ENCODE results near the gene HMG20A. TPM values are rescaled to one million over a fixed set of nuclear protein-coding genes. Genes with fewer than 3 reads are reported as not detected.
A peak's percentile ranks its signal among the peaks of the same experiment; 100 is the strongest.

Gene HMG20A
- polyA plus RNA-seq (ENCODE audit: insufficient read length in 12 of 12): 10 to 100 TPM in 11 of 12 donors, not detected in 1; 45.5 to 66.5 (median 55.8) TPM
- long read RNA-seq, donor 1, full-length matches to known transcripts: 36 of 36 reads
- long read RNA-seq, donor 1, partial matches to known transcripts: 0 of 36 reads
- long read RNA-seq, donor 1, other reads (novel, unspliced or antisense): 0 of 36 reads
- long read RNA-seq, donor 2, full-length matches to known transcripts: 27 of 27 reads
- long read RNA-seq, donor 2, partial matches to known transcripts: 0 of 27 reads
- long read RNA-seq, donor 2, other reads (novel, unspliced or antisense): 0 of 27 reads
- long read RNA-seq, donor 3, full-length matches to known transcripts: 13 of 13 reads
- long read RNA-seq, donor 3, partial matches to known transcripts: 0 of 13 reads
- long read RNA-seq, donor 3, other reads (novel, unspliced or antisense): 0 of 13 reads
- long read RNA-seq, donor 4, full-length matches to known transcripts: 14 of 14 reads
- long read RNA-seq, donor 4, partial matches to known transcripts: 0 of 14 reads
- long read RNA-seq, donor 4, other reads (novel, unspliced or antisense): 0 of 14 reads
- long read RNA-seq, donor 5, full-length matches to known transcripts: 36 of 36 reads
- long read RNA-seq, donor 5, partial matches to known transcripts: 0 of 36 reads
- long read RNA-seq, donor 5, other reads (novel, unspliced or antisense): 0 of 36 reads
- long read RNA-seq, donor 6, full-length matches to known transcripts: 22 of 22 reads
- long read RNA-seq, donor 6, partial matches to known transcripts: 0 of 22 reads
- long read RNA-seq, donor 6, other reads (novel, unspliced or antisense): 0 of 22 reads
- long read RNA-seq, donor 7, full-length matches to known transcripts: 12 of 12 reads
- long read RNA-seq, donor 7, partial matches to known transcripts: 0 of 12 reads
- long read RNA-seq, donor 7, other reads (novel, unspliced or antisense): 0 of 12 reads
- long read RNA-seq, donor 8, full-length matches to known transcripts: 47 of 47 reads
- long read RNA-seq, donor 8, partial matches to known transcripts: 0 of 47 reads
- long read RNA-seq, donor 8, other reads (novel, unspliced or antisense): 0 of 47 reads
- long read RNA-seq, donor 9, full-length matches to known transcripts: 19 of 19 reads
- long read RNA-seq, donor 9, partial matches to known transcripts: 0 of 19 reads
- long read RNA-seq, donor 9, other reads (novel, unspliced or antisense): 0 of 19 reads
- long read RNA-seq, donor 10, full-length matches to known transcripts: 23 of 23 reads
- long read RNA-seq, donor 10, partial matches to known transcripts: 0 of 23 reads
- long read RNA-seq, donor 10, other reads (novel, unspliced or antisense): 0 of 23 reads
- long read RNA-seq, donor 11, full-length matches to known transcripts: 34 of 34 reads
- long read RNA-seq, donor 11, partial matches to known transcripts: 0 of 34 reads
- long read RNA-seq, donor 11, other reads (novel, unspliced or antisense): 0 of 34 reads

- no peak for DNase-seq
Observed at GRCh38 chr15:77420610-77421369, at the start of gene HMG20A. HMG20A (plus strand) TSS chr15:77420888; CDS start chr15:77458408, 37,520 bp downstream.

GRCh38 chr15:77371850-77372563 is 48.7 kb upstream of the HMG20A start:
- no peak for DNase-seq

DNA sequence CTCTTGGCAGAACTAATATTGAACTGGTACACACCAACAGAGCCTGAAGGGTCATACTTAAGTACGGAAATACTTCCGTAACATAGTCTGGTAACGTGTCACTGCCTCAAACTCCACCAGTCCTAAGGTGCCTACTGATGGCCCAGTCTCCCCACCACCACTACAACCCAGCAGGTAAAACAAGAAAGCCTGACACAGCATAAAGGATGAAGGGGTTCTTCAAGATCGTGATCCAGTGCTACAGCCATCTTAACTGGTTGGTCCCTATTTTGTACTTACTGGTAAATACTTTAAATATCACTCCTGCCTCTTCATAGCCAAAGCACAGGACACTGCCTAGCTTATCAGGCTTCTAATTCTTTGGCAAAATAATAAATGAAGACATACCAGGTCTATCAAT is 47.2 kb upstream of the HMG20A start:
- no peak for DNase-seq

GRCh38 chr15:77375133-77375532 is 45.6 kb upstream of the HMG20A start:
- DNase-seq: no peak

- DNase-seq: no peak
Observed at GRCh38 chr15:77376770-77377169, 43.9 kb upstream of the HMG20A start.

GRCh38 chr15:77380033-77380432 is 40.7 kb upstream of the HMG20A start:
- DNase-seq: no peak

- DNase-seq: peak; percentile 1
Observed at GRCh38 chr15:77384086-77384485, 36.6 kb upstream of the HMG20A start.

GRCh38 chr15:77384589-77385359 is 35.9 kb upstream of the HMG20A start:
- DNase-seq: no peak

- DNase-seq: no peak
Observed at GRCh38 chr15:77386626-77387025, 34.1 kb upstream of the HMG20A start.

DNA sequence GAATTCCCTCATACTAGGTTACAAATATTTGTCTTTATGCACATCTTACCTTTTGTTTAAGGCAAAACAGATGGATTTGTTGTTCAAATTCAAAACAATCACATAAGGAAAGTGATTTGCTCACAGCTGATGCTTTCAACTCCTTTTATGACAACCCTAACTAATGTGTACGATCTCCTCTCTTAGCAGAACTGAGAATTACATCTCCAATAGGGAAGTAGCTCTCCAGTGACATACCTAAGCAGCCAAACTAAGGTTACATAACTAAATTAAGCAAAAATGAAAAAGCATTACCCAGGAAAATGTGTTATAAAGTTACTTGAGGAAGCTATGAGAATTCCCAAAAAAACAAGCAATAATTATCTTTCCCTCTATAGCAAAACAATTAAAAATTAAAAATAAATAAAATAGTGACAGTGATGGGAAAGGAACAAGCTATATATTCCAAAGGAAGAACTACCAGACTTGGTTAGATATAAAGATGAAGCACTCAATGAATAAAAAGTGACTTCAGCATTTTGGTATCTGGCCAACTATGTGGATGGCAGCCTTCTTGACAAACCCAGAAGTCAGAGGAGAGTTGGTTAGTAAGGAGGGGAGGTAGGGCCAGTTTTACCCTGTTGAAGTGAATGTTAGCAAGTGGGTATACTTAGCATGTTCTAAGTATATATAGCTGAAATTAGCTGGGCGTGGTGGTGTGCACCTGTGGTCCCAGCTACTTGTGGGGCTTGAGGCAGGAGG is 33.2 kb upstream of the HMG20A start:
- no peak for DNase-seq

DNA sequence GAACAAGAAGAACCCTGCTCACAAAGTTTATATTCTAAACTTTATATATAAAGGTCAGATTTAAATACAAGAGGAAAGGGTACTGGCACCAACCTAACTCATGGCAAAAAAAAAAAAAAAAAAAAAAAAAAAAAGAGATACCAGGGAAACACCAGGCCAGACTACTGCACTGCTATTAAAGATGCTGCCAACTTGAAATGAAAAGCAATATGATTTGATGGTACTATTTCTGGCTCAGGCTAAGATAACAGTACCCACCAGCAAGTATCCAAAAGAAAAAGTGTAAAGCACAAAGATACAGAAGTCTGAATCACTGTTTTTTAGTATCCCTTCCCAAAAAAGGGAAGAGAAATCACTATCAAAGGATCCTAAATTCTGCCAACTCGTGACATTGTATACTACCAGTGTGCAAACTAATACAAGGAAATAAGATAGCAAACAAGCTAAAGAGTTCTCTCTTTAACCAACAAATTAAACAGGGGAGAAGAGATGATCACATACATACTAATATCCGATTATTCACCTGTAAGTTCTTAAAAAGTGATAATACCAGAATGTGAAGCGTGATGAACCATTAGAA is 29.2 kb upstream of the HMG20A start:
- DNase-seq: no peak

DNA sequence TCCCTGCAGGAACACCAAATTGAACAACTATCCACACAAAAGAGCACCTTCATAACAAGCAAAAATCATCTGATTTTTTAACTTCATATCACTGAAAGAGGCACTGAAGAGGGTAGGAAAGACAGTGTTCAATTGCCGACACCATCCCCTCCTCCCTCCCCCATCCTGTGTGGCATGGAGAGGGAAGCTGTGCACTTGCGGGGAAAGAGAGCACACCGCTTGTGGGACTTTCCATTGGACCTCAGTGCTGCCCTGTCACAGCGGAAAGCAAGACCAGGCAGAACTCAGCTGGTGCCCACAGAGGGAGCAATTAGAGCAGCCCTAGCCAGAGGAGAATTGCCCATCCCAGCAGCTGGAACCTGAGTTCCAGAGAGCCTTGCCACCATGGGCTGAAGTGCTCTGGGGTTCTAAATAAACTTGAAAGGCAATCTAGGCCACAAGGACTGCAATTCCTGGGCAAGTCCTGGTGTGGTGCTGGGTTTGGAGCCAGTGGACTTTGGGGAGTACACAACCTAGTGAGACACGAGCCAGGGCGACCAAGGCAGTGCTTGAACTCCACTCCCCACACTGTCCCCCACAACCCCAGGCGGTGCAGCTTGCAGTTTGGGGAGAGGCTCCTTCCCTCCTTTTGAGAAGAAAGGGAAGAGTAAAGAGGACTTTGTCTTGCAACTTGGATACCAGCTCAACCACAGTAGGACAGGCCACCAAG is 27.8 kb upstream of the HMG20A start:
- no peak for DNase-seq

- DNase-seq: no peak
Observed at GRCh38 chr15:77393471-77393840, 27.2 kb upstream of the HMG20A start.

GRCh38 chr15:77395013-77395774 is 25.5 kb upstream of the HMG20A start:
- no peak for DNase-seq

DNA sequence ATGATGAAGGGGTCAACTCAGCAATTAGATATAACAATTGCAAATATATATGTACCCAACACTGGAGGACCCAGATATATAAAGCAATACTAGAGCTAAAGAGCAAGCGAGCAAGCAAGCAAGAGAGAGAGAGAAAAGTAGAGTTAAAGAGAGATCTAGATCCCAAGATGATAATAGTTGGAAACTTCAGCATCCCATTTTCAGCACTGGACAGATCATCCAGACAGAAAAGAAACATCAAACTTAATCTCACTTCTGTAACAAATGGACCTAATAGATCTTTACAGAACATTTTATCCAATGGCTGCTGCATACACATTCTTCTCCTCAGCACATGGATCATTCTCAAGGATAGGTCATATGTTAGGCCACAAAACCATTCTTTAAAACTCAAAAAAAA is 24.0 kb upstream of the HMG20A start:
- no peak for DNase-seq

DNA sequence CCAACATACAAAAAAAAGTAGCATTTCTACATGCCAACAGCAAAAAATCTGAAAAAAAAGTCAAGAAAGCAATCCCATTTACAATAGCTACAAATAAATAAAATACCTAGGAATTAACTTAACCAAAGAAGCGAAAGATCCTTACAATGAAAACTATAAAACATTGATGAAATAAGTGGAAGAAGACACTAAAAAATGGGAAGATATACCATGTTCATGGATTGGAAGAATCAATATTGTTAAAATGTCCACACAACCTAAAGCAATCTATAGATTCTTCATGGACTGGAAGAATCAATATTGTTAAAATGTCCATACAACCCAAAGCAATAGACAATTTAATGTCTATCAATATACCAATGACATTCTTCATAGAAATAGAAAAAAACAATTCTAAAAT is 21.8 kb upstream of the HMG20A start:
- no peak for DNase-seq

GRCh38 chr15:77400258-77400657 is 20.4 kb upstream of the HMG20A start:
- DNase-seq: no peak

Data from muscle of arm (tissue), 14 donors.